Effector memory CD4-positive, alpha-beta T cell (primary cell): ENCODE data around the gene SPACA5.
"Not testable (repeated sequence)": the region's sequence is repeated elsewhere in the genome, so short reads cannot be mapped to it uniquely, and the experiment has no call there.

Experiments used
- DNase-seq, 3 donors: peaks; one replicate each; pipeline ENCODE4 v3.0.0-alpha.2; 2020
- H3K27ac ChIP-seq: 2 replicates; pipeline ENCODE4 v1.7.0; 2013; ENCODE audit warnings: mild to moderate bottlenecking, low read length, moderate library complexity; ENCODE audit not compliant: insufficient read depth, poor library complexity, severe bottlenecking
- H3K27me3 ChIP-seq: replicated peaks from 2 replicates; pipeline ENCODE4 v1.7.0; 2013; ENCODE audit warnings: mild to moderate bottlenecking, low read length; ENCODE audit not compliant: insufficient read depth, control insufficient read depth, poor library complexity, severe bottlenecking
- H3K36me3 ChIP-seq: 2 replicates; pipeline ENCODE4 v1.7.0; 2013; ENCODE audit warnings: mild to moderate bottlenecking, low read length, moderate library complexity; ENCODE audit not compliant: control insufficient read depth, insufficient read depth
- H3K4me1 ChIP-seq: 2 replicates; pipeline ENCODE4 v1.7.0; 2013; ENCODE audit warnings: low read length, mild to moderate bottlenecking; ENCODE audit not compliant: control insufficient read depth, insufficient read depth, poor library complexity, severe bottlenecking
- H3K4me3 ChIP-seq: 2 replicates; pipeline ENCODE4 v1.7.0; 2013; ENCODE audit warnings: low read length, low read depth, mild to moderate bottlenecking; ENCODE audit not compliant: insufficient read depth, poor library complexity, severe bottlenecking
- H3K9me3 ChIP-seq: 2 replicates; pipeline ENCODE4 v1.7.0; 2013; ENCODE audit warnings: mild to moderate bottlenecking, low read length, moderate library complexity; ENCODE audit not compliant: control insufficient read depth

The SPACA5 gene

GRCh38 chrX:48021026-48021900 is 14.5 kb downstream of the SPACA5 start:
- Histone ChIP-seq H3K27ac (peak overlapping the region; percentile 86), H3K4me3 (peak overlapping the region; percentile 61), H3K36me3 (no peaks in the 10 kb centered on the region), H3K9me3 (no peaks in the 10 kb centered on the region), H3K27me3 (no peaks in the 10 kb centered on the region), H3K4me1 (peaks cover 7% of the 10 kb centered on the region)
- peak; percentile 29 to 66 (median 63) for DNase-seq

- Histone ChIP-seq H3K4me1 (peaks cover 7% of the 10 kb centered on the region), H3K36me3 (no peaks in the 10 kb centered on the region), H3K27ac (no peak overlapping the region), H3K9me3 (no peaks in the 10 kb centered on the region), H3K27me3 (no peaks in the 10 kb centered on the region), H3K4me3 (no peak overlapping the region)
- no peak for DNase-seq
Observed at GRCh38 chrX:48022100-48022499, 15.3 kb downstream of the SPACA5 start.

- no peaks in the 10 kb centered on the region for H3K27me3 ChIP-seq
- no peak for DNase-seq
- peaks cover 7% of the 10 kb centered on the region for H3K4me1 ChIP-seq
- no peak overlapping the region for H3K4me3 ChIP-seq
- H3K36me3 ChIP-seq, result no peaks in the 10 kb centered on the region
- H3K27ac ChIP-seq, result no peak overlapping the region
- H3K9me3 ChIP-seq, result no peaks in the 10 kb centered on the region
Observed at GRCh38 chrX:48022738-48023137, 15.9 kb downstream of the SPACA5 start.

- H3K36me3 ChIP-seq, result no peaks in the 10 kb centered on the region
- no peak for DNase-seq
- H3K27me3 ChIP-seq, result no peaks in the 10 kb centered on the region
- H3K27ac ChIP-seq, result no peak overlapping the region
- no peaks in the 10 kb centered on the region for H3K9me3 ChIP-seq
- H3K4me1 ChIP-seq, result peaks cover 7% of the 10 kb centered on the region
- H3K4me3 ChIP-seq, result no peak overlapping the region
Observed at GRCh38 chrX:48025561-48025960, 18.8 kb downstream of the SPACA5 start.

GRCh38 chrX:48027545-48027944 is 20.8 kb downstream of the SPACA5 start:
- not testable (repeated sequence) for H3K4me3 ChIP-seq, H3K9me3 ChIP-seq, DNase-seq, H3K4me1 ChIP-seq, H3K27me3 ChIP-seq, H3K27ac ChIP-seq, H3K36me3 ChIP-seq

- Histone ChIP-seq H3K27ac (no peak overlapping the region), H3K36me3 (no peaks in the 10 kb centered on the region), H3K4me3 (no peak overlapping the region), H3K9me3 (no peaks in the 10 kb centered on the region), H3K4me1 (peaks cover 4% of the 10 kb centered on the region), H3K27me3 (no peaks in the 10 kb centered on the region)
- DNase-seq, result no peak
Observed at GRCh38 chrX:48028091-48028490, 21.3 kb downstream of the SPACA5 start.

- no peaks in the 10 kb centered on the region for H3K9me3 ChIP-seq
- no peaks in the 10 kb centered on the region for H3K36me3 ChIP-seq
- no peak overlapping the region for H3K27ac ChIP-seq
- H3K27me3 ChIP-seq, result no peaks in the 10 kb centered on the region
- no peak overlapping the region for H3K4me3 ChIP-seq
- H3K4me1 ChIP-seq, result peaks cover 4% of the 10 kb centered on the region
- no peak for DNase-seq
Observed at GRCh38 chrX:48030237-48030636, 23.4 kb downstream of the SPACA5 start.

- H3K36me3 ChIP-seq, H3K9me3 ChIP-seq, H3K27me3 ChIP-seq: not testable (repeated sequence)
Observed at GRCh38 chrX:48030641-48031173, 23.9 kb downstream of the SPACA5 start.

GRCh38 chrX:48035891-48036290 is 29.1 kb downstream of the SPACA5 start:
- Histone ChIP-seq H3K27me3 (no peaks in the 10 kb centered on the region), H3K9me3 (no peaks in the 10 kb centered on the region), H3K27ac (no peak overlapping the region), H3K36me3 (no peaks in the 10 kb centered on the region), H3K4me1 (no peaks in the 10 kb centered on the region), H3K4me3 (no peak overlapping the region)
- DNase-seq, result no peak

More at GRCh38 chrX:48030641-48031173, 23.9 kb downstream of the SPACA5 start:
- not testable (repeated sequence) for H3K4me3 ChIP-seq, DNase-seq, H3K4me1 ChIP-seq, H3K27ac ChIP-seq

GRCh38 chrX:48043056-48043455 is 36.3 kb downstream of the SPACA5 start:
- no peaks in the 10 kb centered on the region for H3K9me3 ChIP-seq
- H3K27ac ChIP-seq, result no peak overlapping the region
- DNase-seq, result no peak

More at GRCh38 chrX:48043056-48043455, 36.3 kb downstream of the SPACA5 start:
- H3K4me1 ChIP-seq, result no peaks in the 10 kb centered on the region
- no peaks in the 10 kb centered on the region for H3K36me3 ChIP-seq
- no peaks in the 10 kb centered on the region for H3K27me3 ChIP-seq
- H3K4me3 ChIP-seq, result no peak overlapping the region
